K562 (cell line): ENCODE data around the gene SECISBP2. TPM values are rescaled to one million over a fixed set of nuclear protein-coding genes. Genes with fewer than 3 reads are reported as not detected.

Source experiments
- ARHGAP35 ChIP-seq: fragments of 450-650 bp; IDR thresholded peaks from 2 replicates; pipeline ENCODE4 v1.6.1; 2018; ENCODE audit not compliant: partially characterized antibody
- CEBPG ChIP-seq, 3 experiments: fragments of 200-800 bp in 1 of 3; sonication (Bioruptor generic) in 1 of 3; sonication (generic) in 1 of 3; formaldehyde crosslinking in 1 of 3; IDR thresholded peaks in 2 of 3; conservative IDR thresholded peaks in 1 of 3; 2 replicates each; pipeline versions ENCODE4 v1.6.1 to v1.8.0; 2016 to 2022; ENCODE audit warnings: missing compliant biosample characterization in 2 of 3, missing genetic modification characterization in 2 of 3, mild to moderate bottlenecking in 1 of 3, missing genetic modification reagents in 1 of 3
- RNF2 ChIP-seq: sonication (generic); IDR thresholded peaks from 2 replicates; pipeline ENCODE4 v1.6.1; 2016
- SUPT5H ChIP-seq: fragments of 450-650 bp; IDR thresholded peaks from 2 replicates; pipeline ENCODE4 v1.6.1; 2016
- ZNF436 ChIP-seq: fragments of 250-450, 450-650 bp; sonication (Bioruptor Pico); formaldehyde crosslinking; IDR thresholded peaks from 2 replicates; pipeline ENCODE4 v1.7.0; 2020; ENCODE audit warnings: mild to moderate bottlenecking
- ZNF778 ChIP-seq: fragments of 450-650 bp; formaldehyde crosslinking; IDR thresholded peaks from 2 replicates; pipeline ENCODE4 v1.4.0; 2020; ENCODE audit warnings: mild to moderate bottlenecking, moderate library complexity
- polyA plus RNA-seq, 8 experiments: library from polyadenylated mRNA; depleted of rRNA in 4 of 8; stranded (reverse) in 5 of 8; unstranded in 3 of 8; fragments of >200 nt; fragmentation: Nextera tagmentation in 2 of 8; fragmentation: Illumina TruSeq in 1 of 8; extraction: Ambion mirVana in 2 of 8; extraction: Trizol in 1 of 8; gene quantifications; 2 replicates each; pipeline versions ENCODE4 v1.2.1 to v1.2.3, GENCODE V29; 2011 to 2014; ENCODE audit warnings: inconsistent platforms in 1 of 8, missing spikeins in 1 of 8
- total RNA-seq, 7 experiments: library from RNA; depleted of rRNA in 6 of 7; stranded (reverse); fragments of >200 nt in 6 of 7; fragmentation: Illumina TruSeq in 2 of 7; extraction: Trizol in 2 of 7; gene quantifications; 2 replicates each; pipeline versions ENCODE4 v1.2.1 to v1.2.3, GENCODE V29; 2011 to 2021; ENCODE audit warnings: low replicate concordance in 1 of 7
- TF ChIP-seq, protein P1 (sequence below): fragments of 450-650 bp; IDR thresholded peaks from one replicate; pipeline ENCODE4 v1.6.1; 2018; ENCODE audit warnings: mild to moderate bottlenecking, moderate library complexity; ENCODE audit not compliant: partially characterized antibody
- TF ChIP-seq, protein P2 (sequence below), 2 experiments: fragments of 450-650 bp; IDR thresholded peaks; 2 replicates each; pipeline ENCODE4 v1.6.1; 2018; ENCODE audit warnings: mild to moderate bottlenecking in 2 of 2, low read depth in 1 of 2; ENCODE audit not compliant: partially characterized antibody in 2 of 2

SECISBP2 gene
- total and polyA plus RNA-seq, 9 of the 15 experiments (the other 6 are each of a cell fraction or from before 2014, with no cell fraction given) = 3.2 to 41.6 (median 26.1) TPM

DNA sequence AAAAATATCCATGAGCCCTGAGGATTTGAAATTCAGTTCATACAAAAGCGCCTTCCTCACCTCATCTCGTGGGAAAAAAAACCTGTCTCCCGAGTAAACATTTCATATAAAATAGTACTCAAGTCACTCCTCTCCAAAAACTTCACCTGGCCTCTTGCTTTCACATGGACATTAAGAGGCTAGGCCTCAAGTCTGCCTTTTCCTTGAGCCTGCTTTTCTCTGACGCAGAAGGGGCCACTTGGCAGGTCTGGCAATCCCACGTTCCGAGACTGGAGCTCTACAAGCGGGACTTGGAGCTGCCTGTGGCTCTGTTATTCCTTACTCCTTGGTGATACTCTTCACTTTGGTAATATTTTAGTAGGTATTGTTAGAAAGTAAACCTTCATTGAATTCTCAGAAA lies 34.2 kb upstream of the SECISBP2 start (continued):
- TF ChIP-seq CEBPG (CRISPR knock-in tag; IDR thresholded peaks at IDR 0.05) = no peak
- TF ChIP-seq CEBPG (tag; conservative IDR thresholded peaks at IDR 0.05 in 1 of 2, IDR thresholded peaks at IDR 0.05 in 1 of 2) = no peak
- TF ChIP-seq ARHGAP35 = no peak
- TF ChIP-seq ZNF436 (CRISPR knock-in tag) = no peak
- TF ChIP-seq RNF2 = no peak
- TF ChIP-seq, protein P1, sequence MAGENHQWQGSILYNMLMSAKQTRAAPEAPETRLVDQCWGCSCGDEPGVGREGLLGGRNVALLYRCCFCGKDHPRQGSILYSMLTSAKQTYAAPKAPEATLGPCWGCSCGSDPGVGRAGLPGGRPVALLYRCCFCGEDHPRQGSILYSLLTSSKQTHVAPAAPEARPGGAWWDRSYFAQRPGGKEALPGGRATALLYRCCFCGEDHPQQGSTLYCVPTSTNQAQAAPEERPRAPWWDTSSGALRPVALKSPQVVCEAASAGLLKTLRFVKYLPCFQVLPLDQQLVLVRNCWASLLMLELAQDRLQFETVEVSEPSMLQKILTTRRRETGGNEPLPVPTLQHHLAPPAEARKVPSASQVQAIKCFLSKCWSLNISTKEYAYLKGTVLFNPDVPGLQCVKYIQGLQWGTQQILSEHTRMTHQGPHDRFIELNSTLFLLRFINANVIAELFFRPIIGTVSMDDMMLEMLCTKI = no peak
- TF ChIP-seq, protein P2, sequence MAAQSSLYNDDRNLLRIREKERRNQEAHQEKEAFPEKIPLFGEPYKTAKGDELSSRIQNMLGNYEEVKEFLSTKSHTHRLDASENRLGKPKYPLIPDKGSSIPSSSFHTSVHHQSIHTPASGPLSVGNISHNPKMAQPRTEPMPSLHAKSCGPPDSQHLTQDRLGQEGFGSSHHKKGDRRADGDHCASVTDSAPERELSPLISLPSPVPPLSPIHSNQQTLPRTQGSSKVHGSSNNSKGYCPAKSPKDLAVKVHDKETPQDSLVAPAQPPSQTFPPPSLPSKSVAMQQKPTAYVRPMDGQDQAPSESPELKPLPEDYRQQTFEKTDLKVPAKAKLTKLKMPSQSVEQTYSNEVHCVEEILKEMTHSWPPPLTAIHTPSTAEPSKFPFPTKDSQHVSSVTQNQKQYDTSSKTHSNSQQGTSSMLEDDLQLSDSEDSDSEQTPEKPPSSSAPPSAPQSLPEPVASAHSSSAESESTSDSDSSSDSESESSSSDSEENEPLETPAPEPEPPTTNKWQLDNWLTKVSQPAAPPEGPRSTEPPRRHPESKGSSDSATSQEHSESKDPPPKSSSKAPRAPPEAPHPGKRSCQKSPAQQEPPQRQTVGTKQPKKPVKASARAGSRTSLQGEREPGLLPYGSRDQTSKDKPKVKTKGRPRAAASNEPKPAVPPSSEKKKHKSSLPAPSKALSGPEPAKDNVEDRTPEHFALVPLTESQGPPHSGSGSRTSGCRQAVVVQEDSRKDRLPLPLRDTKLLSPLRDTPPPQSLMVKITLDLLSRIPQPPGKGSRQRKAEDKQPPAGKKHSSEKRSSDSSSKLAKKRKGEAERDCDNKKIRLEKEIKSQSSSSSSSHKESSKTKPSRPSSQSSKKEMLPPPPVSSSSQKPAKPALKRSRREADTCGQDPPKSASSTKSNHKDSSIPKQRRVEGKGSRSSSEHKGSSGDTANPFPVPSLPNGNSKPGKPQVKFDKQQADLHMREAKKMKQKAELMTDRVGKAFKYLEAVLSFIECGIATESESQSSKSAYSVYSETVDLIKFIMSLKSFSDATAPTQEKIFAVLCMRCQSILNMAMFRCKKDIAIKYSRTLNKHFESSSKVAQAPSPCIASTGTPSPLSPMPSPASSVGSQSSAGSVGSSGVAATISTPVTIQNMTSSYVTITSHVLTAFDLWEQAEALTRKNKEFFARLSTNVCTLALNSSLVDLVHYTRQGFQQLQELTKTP (IDR thresholded peaks at IDR 0.05; ENCODE audit: low read depth in 1 of 2, partially characterized antibody in 2 of 2) = no peak
- no peak for TF ChIP-seq ZNF778 (CRISPR knock-in tag)
- no peak for TF ChIP-seq SUPT5H
